Embryonic facial prominence (tissue), 1 donor: ENCODE data around the gene ADAMTS14.
A peak's percentile ranks its signal among the peaks of the same experiment; 100 is the strongest.
"Not testable (repeated sequence)": the region's sequence is repeated elsewhere in the genome, so short reads cannot be mapped to it uniquely, and the experiment has no call there.

ENCODE experiments used
- DNase-seq: peaks from one replicate; pipeline ENCODE4 v3.0.0-alpha.2; 2016; ENCODE audit errors: extremely low spot score

ADAMTS14 gene

GRCh38 chr10:70658582-70659136, 13.6 kb upstream of the ADAMTS14 start:
- DNase-seq, result no peak

- no peak for DNase-seq
Observed at GRCh38 chr10:70659306-70659705, 13.0 kb upstream of the ADAMTS14 start.

GRCh38 chr10:70660722-70661121, 11.6 kb upstream of the ADAMTS14 start:
- no peak for DNase-seq

- no peak for DNase-seq
Observed at GRCh38 chr10:70661623-70662361, 10.5 kb upstream of the ADAMTS14 start.

- no peak for DNase-seq
Observed at GRCh38 chr10:70662362-70663220, 9.7 kb upstream of the ADAMTS14 start.

GRCh38 chr10:70663458-70664409, 8.6 kb upstream of the ADAMTS14 start:
- DNase-seq, result not testable (repeated sequence)

- peak; percentile 74 for DNase-seq
Observed at GRCh38 chr10:70664702-70665195, 7.6 kb upstream of the ADAMTS14 start.

GRCh38 chr10:70666960-70667798, 5.1 kb upstream of the ADAMTS14 start:
- DNase-seq, result no peak

GRCh38 chr10:70667818-70668217, 4.5 kb upstream of the ADAMTS14 start:
- DNase-seq, result not testable (repeated sequence)

- no peak for DNase-seq
Observed at GRCh38 chr10:70668454-70668970, 3.8 kb upstream of the ADAMTS14 start.

GRCh38 chr10:70669015-70669414, 3.3 kb upstream of the ADAMTS14 start:
- no peak for DNase-seq

GRCh38 chr10:70669732-70670317, 2.5 kb upstream of the ADAMTS14 start:
- no peak for DNase-seq

GRCh38 chr10:70671619-70672164, 614 bp upstream of the ADAMTS14 start:
- no peak for DNase-seq

GRCh38 chr10:70673043-70673928, 980 bp downstream of the ADAMTS14 start:
- DNase-seq, result no peak

GRCh38 chr10:70673929-70674559, 1.7 kb downstream of the ADAMTS14 start:
- DNase-seq, result no peak

- no peak for DNase-seq
Observed at GRCh38 chr10:70674560-70675495, 2.5 kb downstream of the ADAMTS14 start.
